ENCODE data around the gene MYL3. TPM values are rescaled to one million over a fixed set of nuclear protein-coding genes. Genes with fewer than 3 reads are reported as not detected.

The MYL3 gene
- total and polyA plus RNA-seq, 3 donors from 2014 or later: 1.2 to 14.5 (median 3.0) TPM

- intact Hi-C loops (cut with DNase I; ENCODE audit: low total_unique reads): no loop called here
- H3K27me3 ChIP-seq: no peaks in the 10 kb centered on the region
- WGBS, 2 donors: 0 to 1% methylated on average over 24 to 58 of the region's 72 CpGs
- no peak for DNase-seq
- no peaks in the 10 kb centered on the region for H3K36me3 ChIP-seq (ENCODE audit: low read depth, missing control alignments)
- peak overlapping the region in 1 of 2 donors; percentile 68 for H3K27ac ChIP-seq
- peaks cover 8% of the 10 kb centered on the region for H3K4me1 ChIP-seq
- no peak for TF ChIP-seq POLR2A (IDR thresholded peaks at IDR 0.05)
- no peak for TF ChIP-seq CTCF (IDR thresholded peaks at IDR 0.05)
- peak overlapping the region; percentile 65 to 66 for H3K4me3 ChIP-seq
- H3K9me3 ChIP-seq: no peaks in the 10 kb centered on the region
Measured at GRCh38 chr3:46882377-46883053, 19.3 kb upstream of the MYL3 start.

- peaks cover 8% of the 10 kb centered on the region for H3K4me1 ChIP-seq
- TF ChIP-seq POLR2A (IDR thresholded peaks at IDR 0.05): no peak
- TF ChIP-seq CTCF (IDR thresholded peaks at IDR 0.05): no peak
- 2 to 4% methylated on average over 15 to 62 of the region's 83 CpGs for WGBS, 2 donors
Measured at GRCh38 chr3:46881596-46882376, 18.5 kb upstream of the MYL3 start.

GRCh38 chr3:46880884-46881595 lies 17.8 kb upstream of the MYL3 start:
- Histone ChIP-seq H3K4me3 (peak overlapping the region; percentile 65 to 66), H3K9me3 (no peaks in the 10 kb centered on the region), H3K27me3 (no peaks in the 10 kb centered on the region), H3K4me1 (peaks cover 11% of the 10 kb centered on the region), H3K36me3 (ENCODE audit: low read depth, missing control alignments) (no peaks in the 10 kb centered on the region), H3K27ac (no peak overlapping the region)
- 36 to 37% methylated on average over 21 to 29 of the region's 29 CpGs for WGBS, 2 donors
- intact Hi-C loops (cut with DNase I; ENCODE audit: low total_unique reads): no loop called here
- no peak for TF ChIP-seq CTCF (IDR thresholded peaks at IDR 0.05)
- no peak for TF ChIP-seq POLR2A (IDR thresholded peaks at IDR 0.05)
- DNase-seq: no peak

More at GRCh38 chr3:46881596-46882376, 18.5 kb upstream of the MYL3 start:
- Histone ChIP-seq H3K27ac (peak overlapping the region; percentile 39 to 68), H3K36me3 (ENCODE audit: low read depth, missing control alignments) (no peaks in the 10 kb centered on the region), H3K4me3 (peak overlapping the region; percentile 65 to 66), H3K9me3 (no peaks in the 10 kb centered on the region), H3K27me3 (no peaks in the 10 kb centered on the region)
- DNase-seq: no peak
- intact Hi-C loops (cut with DNase I; ENCODE audit: low total_unique reads): no loop called here

GRCh38 chr3:46878781-46879436 lies 15.7 kb upstream of the MYL3 start:
- TF ChIP-seq POLR2A (IDR thresholded peaks at IDR 0.05) (no peak), CTCF (IDR thresholded peaks at IDR 0.05) (no peak)
- Histone ChIP-seq H3K4me1 (peaks cover 25% of the 10 kb centered on the region), H3K4me3 (no peak overlapping the region), H3K36me3 (ENCODE audit: low read depth, missing control alignments) (no peaks in the 10 kb centered on the region), H3K27me3 (no peaks in the 10 kb centered on the region), H3K9me3 (no peaks in the 10 kb centered on the region), H3K27ac (no peak overlapping the region)
- 82% methylated on average over 2 of the region's 2 CpGs; no CpG with 5 or more reads in 1 of the 2 donors for WGBS, 2 donors
- DNase-seq: no peak
- intact Hi-C loops (cut with DNase I; ENCODE audit: low total_unique reads): no loop called here
